GM23338 (cell line): ENCODE results near the gene AP3B2. TPM values are rescaled to one million over a fixed set of nuclear protein-coding genes. Genes with fewer than 3 reads are reported as not detected.

ENCODE experiments used
- ATAC-seq: fragments of 200-7000 bp; cut with Tn5 transposase; 3 replicates; pipeline ENCODE4 v1.9.1; 2020
- DNase-seq: peaks from one replicate; pipeline ENCODE4 v3.0.0-alpha.2; 2015; ENCODE audit warnings: low spot score
- H2AFZ ChIP-seq: fragments of 200-600 bp; sonication (generic); 2 replicates; pipeline ENCODE4 v1.8.0; 2016; ENCODE audit warnings: antibody characterized with exemption, mild to moderate bottlenecking, moderate library complexity
- H3F3A ChIP-seq: fragments of 200-600 bp; sonication (generic); replicated peaks from 2 replicates; pipeline ENCODE4 v1.8.0; 2017; ENCODE audit warnings: antibody characterized with exemption, mixed run types, low read depth
- H3K27ac ChIP-seq: fragments of 200-600 bp; sonication (generic); 2 replicates; pipeline ENCODE4 v1.6.1; 2016; ENCODE audit warnings: low read depth
- H3K27me3 ChIP-seq: fragments of 200-600 bp; sonication (generic); 2 replicates; pipeline ENCODE4 v1.8.0; 2016; ENCODE audit warnings: mild to moderate bottlenecking, mixed run types, moderate library complexity; ENCODE audit not compliant: insufficient read depth
- H3K36me3 ChIP-seq: fragments of 200-600 bp; sonication (generic); 2 replicates; pipeline ENCODE4 v1.8.0; 2016; ENCODE audit warnings: mild to moderate bottlenecking; ENCODE audit not compliant: insufficient read depth
- H3K4me1 ChIP-seq: fragments of 200-600 bp; sonication (generic); 2 replicates; pipeline ENCODE4 v1.8.0; 2016; ENCODE audit warnings: mild to moderate bottlenecking, moderate library complexity; ENCODE audit not compliant: insufficient read depth
- H3K4me2 ChIP-seq: fragments of 200-600 bp; sonication (generic); 2 replicates; pipeline ENCODE4 v1.7.1; 2017; ENCODE audit warnings: mixed run types
- H3K4me3 ChIP-seq: fragments of 200-600 bp; sonication (generic); 2 replicates; pipeline ENCODE4 v1.6.1; 2016; ENCODE audit warnings: mixed run types
- H3K79me2 ChIP-seq: fragments of 200-600 bp; sonication (generic); replicated peaks from 2 replicates; pipeline ENCODE4 v1.8.0; 2017; ENCODE audit warnings: mild to moderate bottlenecking; ENCODE audit not compliant: insufficient read depth
- H3K9me2 ChIP-seq: fragments of 200-600 bp; sonication (generic); 2 replicates; pipeline ENCODE4 v1.8.0; 2017; ENCODE audit not compliant: insufficient read depth
- H4K20me1 ChIP-seq: fragments of 200-600 bp; sonication (generic); replicated peaks from 2 replicates; pipeline ENCODE4 v1.8.0; 2017; ENCODE audit warnings: mild to moderate bottlenecking; ENCODE audit not compliant: insufficient read depth
- H3K27ac Mint-ChIP-seq: 2 replicates; pipeline ENCODE4 v1.8.0; 2020; ENCODE audit warnings: inconsistent platforms, mild to moderate bottlenecking, moderate library complexity, mixed read lengths
- H3K27me3 Mint-ChIP-seq: 3 replicates; pipeline ENCODE4 v1.8.0; 2022; ENCODE audit warnings: low read depth, mild to moderate bottlenecking, moderate library complexity, mixed read lengths, inconsistent platforms; ENCODE audit not compliant: insufficient read depth, poor library complexity
- H3K36me3 Mint-ChIP-seq: 3 replicates; pipeline ENCODE4 v1.8.0; 2021; ENCODE audit warnings: low read depth, mild to moderate bottlenecking, inconsistent platforms, moderate library complexity, mixed read lengths
- H3K4me1 Mint-ChIP-seq: 3 replicates; pipeline ENCODE4 v1.8.0; 2020; ENCODE audit warnings: mild to moderate bottlenecking, inconsistent platforms, mixed read lengths
- H3K4me3 Mint-ChIP-seq: 3 replicates; pipeline ENCODE4 v1.8.0; 2021; ENCODE audit warnings: moderate library complexity, mild to moderate bottlenecking, inconsistent platforms, mixed read lengths
- H3K9me3 Mint-ChIP-seq: 3 replicates; pipeline ENCODE4 v1.8.0; 2020; ENCODE audit warnings: moderate library complexity, mild to moderate bottlenecking, inconsistent platforms, mixed read lengths
- ETS1 ChIP-seq: IDR thresholded peaks from 2 replicates; pipeline ENCODE4 v1.6.1; 2016; ENCODE audit warnings: antibody characterized with exemption
- EZH2 ChIP-seq: fragments of 200-600 bp; sonication (generic); IDR thresholded peaks from one replicate; pipeline ENCODE4 v1.8.0; 2017; ENCODE audit warnings: antibody characterized with exemption, mild to moderate bottlenecking, low read depth; ENCODE audit not compliant: unreplicated experiment
- EZH2phosphoT487 ChIP-seq: fragments of 200-600 bp; sonication (generic); IDR thresholded peaks from one replicate; pipeline ENCODE4 v1.8.1; 2018; ENCODE audit warnings: antibody characterized with exemption; ENCODE audit not compliant: unreplicated experiment
- JUNB ChIP-seq: IDR thresholded peaks from one replicate; pipeline ENCODE4 v1.6.1; 2016; ENCODE audit warnings: antibody characterized with exemption; ENCODE audit not compliant: unreplicated experiment
- NANOG ChIP-seq: IDR thresholded peaks from 2 replicates; pipeline ENCODE4 v1.6.1; 2016; ENCODE audit warnings: antibody characterized with exemption, borderline replicate concordance
- POLR2AphosphoS5 ChIP-seq: IDR thresholded peaks from 2 replicates; pipeline ENCODE4 v1.6.1; 2016; ENCODE audit warnings: antibody characterized with exemption, low read depth
- REST ChIP-seq: IDR thresholded peaks from one replicate; pipeline ENCODE4 v1.6.1; 2018; ENCODE audit warnings: antibody characterized with exemption; ENCODE audit not compliant: unreplicated experiment
- STAT1 ChIP-seq: IDR thresholded peaks from one replicate; pipeline ENCODE4 v1.6.1; 2016; ENCODE audit warnings: antibody characterized with exemption; ENCODE audit not compliant: unreplicated experiment
- ZNF114 ChIP-seq: fragments of 250-450 bp; sonication (Bioruptor Pico); IDR thresholded peaks from 2 replicates; pipeline ENCODE4 v1.5.0; 2020; ENCODE audit warnings: mild to moderate bottlenecking, moderate library complexity
- polyA plus RNA-seq: library from polyadenylated mRNA; unstranded; fragments of >200 nt; fragmentation: Nextera tagmentation; extraction: Ambion mirVana; gene quantifications from 2 replicates; pipeline ENCODE4 v1.2.1, GENCODE V29; 2016
- total RNA-seq: library from RNA; depleted of rRNA; stranded (reverse); fragments of >200 nt; shearing (Covaris generic); gene quantifications from 2 replicates; pipeline ENCODE4 v1.2.3, GENCODE V29; 2014
- TF ChIP-seq, protein P1 (sequence below): fragments of 250-450 bp; sonication (Bioruptor Pico); IDR thresholded peaks from 2 replicates; pipeline ENCODE4 v1.5.0; 2020; ENCODE audit warnings: mild to moderate bottlenecking, moderate library complexity
- TF ChIP-seq, protein P2 (sequence below), 2 experiments: fragments of 200-600 bp in 1 of 2; sonication (generic) in 1 of 2; conservative IDR thresholded peaks; 2 replicates each; pipeline versions ENCODE4 v1.5.1 to v1.6.1; 2016 to 2017; ENCODE audit warnings: antibody characterized with exemption in 2 of 2, low read depth in 2 of 2, mild to moderate bottlenecking in 2 of 2, moderate library complexity in 1 of 2

AP3B2 gene
- total and polyA plus RNA-seq, 2 experiments from 2014 or later, result 9.5 to 19.2 TPM

GRCh38 chr15:82643992-82644391 is 65.7 kb downstream of the AP3B2 start (continued):
- TF ChIP-seq, protein P1, sequence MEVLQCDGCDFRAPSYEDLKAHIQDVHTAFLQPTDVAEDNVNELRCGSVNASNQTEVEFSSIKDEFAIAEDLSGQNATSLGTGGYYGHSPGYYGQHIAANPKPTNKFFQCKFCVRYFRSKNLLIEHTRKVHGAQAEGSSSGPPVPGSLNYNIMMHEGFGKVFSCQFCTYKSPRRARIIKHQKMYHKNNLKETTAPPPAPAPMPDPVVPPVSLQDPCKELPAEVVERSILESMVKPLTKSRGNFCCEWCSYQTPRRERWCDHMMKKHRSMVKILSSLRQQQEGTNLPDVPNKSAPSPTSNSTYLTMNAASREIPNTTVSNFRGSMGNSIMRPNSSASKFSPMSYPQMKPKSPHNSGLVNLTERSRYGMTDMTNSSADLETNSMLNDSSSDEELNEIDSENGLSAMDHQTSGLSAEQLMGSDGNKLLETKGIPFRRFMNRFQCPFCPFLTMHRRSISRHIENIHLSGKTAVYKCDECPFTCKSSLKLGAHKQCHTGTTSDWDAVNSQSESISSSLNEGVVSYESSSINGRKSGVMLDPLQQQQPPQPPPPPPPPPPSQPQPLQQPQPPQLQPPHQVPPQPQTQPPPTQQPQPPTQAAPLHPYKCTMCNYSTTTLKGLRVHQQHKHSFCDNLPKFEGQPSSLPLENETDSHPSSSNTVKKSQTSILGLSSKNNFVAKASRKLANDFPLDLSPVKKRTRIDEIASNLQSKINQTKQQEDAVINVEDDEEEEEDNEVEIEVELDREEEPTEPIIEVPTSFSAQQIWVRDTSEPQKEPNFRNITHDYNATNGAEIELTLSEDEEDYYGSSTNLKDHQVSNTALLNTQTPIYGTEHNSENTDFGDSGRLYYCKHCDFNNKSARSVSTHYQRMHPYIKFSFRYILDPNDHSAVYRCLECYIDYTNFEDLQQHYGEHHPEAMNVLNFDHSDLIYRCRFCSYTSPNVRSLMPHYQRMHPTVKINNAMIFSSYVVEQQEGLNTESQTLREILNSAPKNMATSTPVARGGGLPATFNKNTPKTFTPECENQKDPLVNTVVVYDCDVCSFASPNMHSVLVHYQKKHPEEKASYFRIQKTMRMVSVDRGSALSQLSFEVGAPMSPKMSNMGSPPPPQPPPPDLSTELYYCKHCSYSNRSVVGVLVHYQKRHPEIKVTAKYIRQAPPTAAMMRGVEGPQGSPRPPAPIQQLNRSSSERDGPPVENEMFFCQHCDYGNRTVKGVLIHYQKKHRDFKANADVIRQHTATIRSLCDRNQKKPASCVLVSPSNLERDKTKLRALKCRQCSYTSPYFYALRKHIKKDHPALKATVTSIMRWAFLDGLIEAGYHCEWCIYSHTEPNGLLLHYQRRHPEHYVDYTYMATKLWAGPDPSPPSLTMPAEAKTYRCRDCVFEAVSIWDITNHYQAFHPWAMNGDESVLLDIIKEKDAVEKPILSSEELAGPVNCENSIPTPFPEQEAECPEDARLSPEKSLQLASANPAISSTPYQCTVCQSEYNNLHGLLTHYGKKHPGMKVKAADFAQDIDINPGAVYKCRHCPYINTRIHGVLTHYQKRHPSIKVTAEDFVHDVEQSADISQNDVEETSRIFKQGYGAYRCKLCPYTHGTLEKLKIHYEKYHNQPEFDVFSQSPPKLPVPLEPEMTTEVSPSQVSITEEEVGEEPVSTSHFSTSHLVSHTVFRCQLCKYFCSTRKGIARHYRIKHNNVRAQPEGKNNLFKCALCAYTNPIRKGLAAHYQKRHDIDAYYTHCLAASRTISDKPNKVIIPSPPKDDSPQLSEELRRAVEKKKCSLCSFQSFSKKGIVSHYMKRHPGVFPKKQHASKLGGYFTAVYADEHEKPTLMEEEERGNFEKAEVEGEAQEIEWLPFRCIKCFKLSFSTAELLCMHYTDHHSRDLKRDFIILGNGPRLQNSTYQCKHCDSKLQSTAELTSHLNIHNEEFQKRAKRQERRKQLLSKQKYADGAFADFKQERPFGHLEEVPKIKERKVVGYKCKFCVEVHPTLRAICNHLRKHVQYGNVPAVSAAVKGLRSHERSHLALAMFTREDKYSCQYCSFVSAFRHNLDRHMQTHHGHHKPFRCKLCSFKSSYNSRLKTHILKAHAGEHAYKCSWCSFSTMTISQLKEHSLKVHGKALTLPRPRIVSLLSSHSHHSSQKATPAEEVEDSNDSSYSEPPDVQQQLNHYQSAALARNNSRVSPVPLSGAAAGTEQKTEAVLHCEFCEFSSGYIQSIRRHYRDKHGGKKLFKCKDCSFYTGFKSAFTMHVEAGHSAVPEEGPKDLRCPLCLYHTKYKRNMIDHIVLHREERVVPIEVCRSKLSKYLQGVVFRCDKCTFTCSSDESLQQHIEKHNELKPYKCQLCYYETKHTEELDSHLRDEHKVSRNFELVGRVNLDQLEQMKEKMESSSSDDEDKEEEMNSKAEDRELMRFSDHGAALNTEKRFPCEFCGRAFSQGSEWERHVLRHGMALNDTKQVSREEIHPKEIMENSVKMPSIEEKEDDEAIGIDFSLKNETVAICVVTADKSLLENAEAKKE (CRISPR knock-in tag), result no peak

DNA sequence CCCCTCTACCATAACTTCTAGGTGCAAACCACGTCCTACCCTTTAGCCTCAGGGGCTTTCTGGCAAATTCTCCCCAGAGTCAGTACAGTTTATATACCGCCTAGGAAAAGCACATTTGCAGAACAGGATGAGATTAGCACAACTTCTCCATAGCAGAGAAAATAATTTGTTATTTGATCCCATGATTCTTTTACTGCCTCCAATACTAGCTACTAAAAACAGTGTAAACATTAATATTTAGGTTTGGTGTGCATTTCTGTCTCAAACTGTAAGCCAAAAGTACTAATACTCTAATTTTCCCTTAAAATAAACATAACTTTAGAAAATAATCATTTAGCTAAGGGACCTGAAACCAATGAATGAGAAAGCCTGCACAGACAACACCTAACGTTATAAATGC is 67.0 kb downstream of the AP3B2 start:
- Histone ChIP-seq H3K4me2 (no peak overlapping the region), H3K27ac (no peak overlapping the region), H3K9me2 (no peaks in the 10 kb centered on the region), H2AFZ (no peak overlapping the region), H4K20me1 (no peaks in the 10 kb centered on the region), H3K27me3 (peaks cover 36% of the 10 kb centered on the region), H3K4me1 (peaks cover 4% of the 10 kb centered on the region; the same call in 1 of the 2 replicates), H3K79me2 (no peaks in the 10 kb centered on the region), H3F3A (no peaks in the 10 kb centered on the region), H3K36me3 (no peaks in the 10 kb centered on the region), H3K4me3 (no peak overlapping the region)
- Mint-ChIP-seq H3K27me3 (peaks cover 29% of the 10 kb centered on the region), H3K9me3 (peaks cover 3% of the 10 kb centered on the region; the same call in 2 of the 3 replicates), H3K27ac (no peak overlapping the region), H3K4me3 (no peak overlapping the region), H3K36me3 (no peaks in the 10 kb centered on the region), H3K4me1 (peaks cover 4% of the 10 kb centered on the region)
- DNase-seq (no peak), ATAC-seq (no peak)
- no peak for TF ChIP-seq POLR2AphosphoS5
- TF ChIP-seq NANOG, result no peak
- TF ChIP-seq, protein P2, sequence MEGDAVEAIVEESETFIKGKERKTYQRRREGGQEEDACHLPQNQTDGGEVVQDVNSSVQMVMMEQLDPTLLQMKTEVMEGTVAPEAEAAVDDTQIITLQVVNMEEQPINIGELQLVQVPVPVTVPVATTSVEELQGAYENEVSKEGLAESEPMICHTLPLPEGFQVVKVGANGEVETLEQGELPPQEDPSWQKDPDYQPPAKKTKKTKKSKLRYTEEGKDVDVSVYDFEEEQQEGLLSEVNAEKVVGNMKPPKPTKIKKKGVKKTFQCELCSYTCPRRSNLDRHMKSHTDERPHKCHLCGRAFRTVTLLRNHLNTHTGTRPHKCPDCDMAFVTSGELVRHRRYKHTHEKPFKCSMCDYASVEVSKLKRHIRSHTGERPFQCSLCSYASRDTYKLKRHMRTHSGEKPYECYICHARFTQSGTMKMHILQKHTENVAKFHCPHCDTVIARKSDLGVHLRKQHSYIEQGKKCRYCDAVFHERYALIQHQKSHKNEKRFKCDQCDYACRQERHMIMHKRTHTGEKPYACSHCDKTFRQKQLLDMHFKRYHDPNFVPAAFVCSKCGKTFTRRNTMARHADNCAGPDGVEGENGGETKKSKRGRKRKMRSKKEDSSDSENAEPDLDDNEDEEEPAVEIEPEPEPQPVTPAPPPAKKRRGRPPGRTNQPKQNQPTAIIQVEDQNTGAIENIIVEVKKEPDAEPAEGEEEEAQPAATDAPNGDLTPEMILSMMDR (conservative IDR thresholded peaks at IDR 0.05; ENCODE audit: low read depth in 2 of 2), result no peak
- TF ChIP-seq EZH2, result no peak
- TF ChIP-seq STAT1, result no peak
- no peak for TF ChIP-seq ETS1
- TF ChIP-seq JUNB, result no peak
- no peak for TF ChIP-seq EZH2phosphoT487
- TF ChIP-seq REST, result no peak
- no peak for TF ChIP-seq ZNF114 (CRISPR knock-in tag)
